CD4-positive, alpha-beta memory T cell (primary cell): ENCODE data around the gene KLC1. TPM values are rescaled to one million over a fixed set of nuclear protein-coding genes. Genes with fewer than 3 reads are reported as not detected.

ENCODE experiments used
- CTCF ChIA-PET: fragments of 350-600 bp; sonication (Branson Sonifier 250); formaldehyde crosslinking; loops from one replicate; lab custom pipeline; 2021; ENCODE audit warnings: inconsistent platforms; ENCODE audit not compliant: partially characterized antibody; lab: Charles Lee
- POLR2A ChIA-PET: fragments of 350-600 bp; sonication (Branson Sonifier 250); formaldehyde crosslinking; loops from one replicate; lab custom pipeline; 2021; ENCODE audit not compliant: partially characterized antibody; lab: Charles Lee
- DNase-seq, 5 donors: peaks; one replicate each; pipeline versions ENCODE4 v3.0.0 to v3.0.0-alpha.2; 2020 to 2022; ENCODE audit warnings: mixed read lengths in 1 of 5
- H3K27ac ChIP-seq: one replicate; pipeline ENCODE4 v1.7.0; 2013; ENCODE audit warnings: low read depth, low read length
- H3K27me3 ChIP-seq: 2 replicates; pipeline ENCODE4 v1.7.0; 2013; ENCODE audit warnings: mild to moderate bottlenecking, low read length, moderate library complexity; ENCODE audit not compliant: insufficient read depth
- H3K36me3 ChIP-seq: 2 replicates; pipeline ENCODE4 v1.7.0; 2013; ENCODE audit warnings: mild to moderate bottlenecking, low read length, moderate library complexity; ENCODE audit not compliant: insufficient read depth
- H3K4me1 ChIP-seq: 2 replicates; pipeline ENCODE4 v1.7.0; 2013; ENCODE audit warnings: mild to moderate bottlenecking, low read length, moderate library complexity; ENCODE audit not compliant: insufficient read depth
- H3K4me3 ChIP-seq, 2 donors: one replicate each; pipeline ENCODE4 v1.7.0; 2013; ENCODE audit warnings: low read length in 2 of 2, mild to moderate bottlenecking in 1 of 2
- H3K9me3 ChIP-seq, 2 donors: one replicate each; pipeline ENCODE4 v1.7.0; 2013; ENCODE audit warnings: low read length in 2 of 2, control low read depth in 1 of 2; ENCODE audit not compliant: control insufficient read depth in 1 of 2
- H3K27ac Mint-ChIP-seq, 7 donors: one replicate each; pipeline ENCODE4 v1.8.0; 2020 to 2021; ENCODE audit warnings: mixed read lengths in 7 of 7, mild to moderate bottlenecking in 6 of 7, inconsistent platforms in 3 of 7, moderate library complexity in 3 of 7
- H3K27me3 Mint-ChIP-seq, 2 donors: one replicate each; pipeline ENCODE4 v1.8.0; 2020 to 2021; ENCODE audit warnings: mixed read lengths in 2 of 2
- H3K36me3 Mint-ChIP-seq, 2 donors: one replicate each; pipeline ENCODE4 v1.8.0; 2020 to 2021; ENCODE audit warnings: mixed read lengths in 2 of 2, inconsistent platforms in 1 of 2, mild to moderate bottlenecking in 1 of 2
- H3K4me1 Mint-ChIP-seq, 4 donors: one replicate each; pipeline ENCODE4 v1.8.0; 2020 to 2021; ENCODE audit warnings: mixed read lengths in 4 of 4, mild to moderate bottlenecking in 1 of 4
- H3K4me3 Mint-ChIP-seq, 8 donors: one replicate each; pipeline ENCODE4 v1.8.0; 2020 to 2021; ENCODE audit warnings: mixed read lengths in 8 of 8, mild to moderate bottlenecking in 7 of 8, moderate library complexity in 6 of 8, inconsistent platforms in 3 of 8
- H3K9me3 Mint-ChIP-seq, 8 donors: one replicate each; pipeline ENCODE4 v1.8.0; 2020 to 2021; ENCODE audit warnings: mixed read lengths in 8 of 8, mild to moderate bottlenecking in 5 of 8, inconsistent platforms in 3 of 8, moderate library complexity in 1 of 8
- intact Hi-C: fragments of 100-400 bp; cut with micrococcal nuclease; formaldehyde crosslinking; loops from one replicate; pipeline ENCODE4 v1.15.1; 2023
- polyA plus RNA-seq, 2 donors: library from polyadenylated mRNA; unstranded; fragments of 300-500 nt; fragmentation: Illumina TruSeq; gene quantifications; one replicate each; pipeline ENCODE4 v1.2.3, GENCODE V29; 2021
- total RNA-seq, 2 experiments: library from RNA; stranded (reverse); gene quantifications; one replicate each; pipeline ENCODE4 v1.2.3, GENCODE V29; 2021

Gene KLC1
- total and polyA plus RNA-seq, 4 experiments from 2014 or later: 31.8 to 278 (median 165) TPM

DNA sequence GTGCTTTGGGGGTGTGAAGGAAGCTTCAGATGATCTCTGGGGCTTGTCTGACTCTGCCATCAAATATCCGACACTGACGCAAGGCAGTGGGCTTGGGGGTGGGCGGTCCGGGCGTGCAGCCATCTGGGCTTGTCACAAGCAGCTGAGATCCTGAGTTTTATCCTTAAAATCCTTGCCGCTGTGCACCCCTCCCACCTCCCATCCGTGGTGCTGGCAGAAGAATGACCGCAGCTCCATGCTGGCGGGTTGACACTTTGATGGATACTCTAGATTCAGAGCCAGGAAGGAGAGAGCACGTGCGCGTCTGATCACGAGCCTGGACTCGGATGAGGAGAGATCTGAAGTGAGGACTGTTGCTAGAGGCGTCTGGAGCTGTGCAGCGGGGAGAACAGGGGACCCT lies 89.6 kb downstream of the KLC1 start:
- Histone ChIP-seq H3K27ac (no peak overlapping the region), H3K9me3 (no peaks in the 10 kb centered on the region), H3K4me3 (no peak overlapping the region), H3K27me3 (no peaks in the 10 kb centered on the region), H3K36me3 (no peaks in the 10 kb centered on the region), H3K4me1 (peaks cover 20% of the 10 kb centered on the region)
- CTCF ChIA-PET: no interaction called here
- H3K4me3 Mint-ChIP-seq: peak overlapping the region in 2 of 8 donors; percentile 15 to 22
- H3K36me3 Mint-ChIP-seq: peaks cover 0 to 3% of the 10 kb centered on the region in 2 donors
- H3K4me1 Mint-ChIP-seq: peaks cover 16 to 60% (median 34%) of the 10 kb centered on the region in 4 donors
- intact Hi-C loops: loop anchor here (5.0 kb wide), 1 partner anchor 1304 kb away; the partner anchor contains the start of gene CDCA4
- POLR2A ChIA-PET: no interaction called here
- no peak for DNase-seq
- no peaks in the 10 kb centered on the region for H3K27me3 Mint-ChIP-seq
- peak overlapping the region in 1 of 7 donors; percentile 75 for H3K27ac Mint-ChIP-seq
- H3K9me3 Mint-ChIP-seq: no peaks in the 10 kb centered on the region

DNA sequence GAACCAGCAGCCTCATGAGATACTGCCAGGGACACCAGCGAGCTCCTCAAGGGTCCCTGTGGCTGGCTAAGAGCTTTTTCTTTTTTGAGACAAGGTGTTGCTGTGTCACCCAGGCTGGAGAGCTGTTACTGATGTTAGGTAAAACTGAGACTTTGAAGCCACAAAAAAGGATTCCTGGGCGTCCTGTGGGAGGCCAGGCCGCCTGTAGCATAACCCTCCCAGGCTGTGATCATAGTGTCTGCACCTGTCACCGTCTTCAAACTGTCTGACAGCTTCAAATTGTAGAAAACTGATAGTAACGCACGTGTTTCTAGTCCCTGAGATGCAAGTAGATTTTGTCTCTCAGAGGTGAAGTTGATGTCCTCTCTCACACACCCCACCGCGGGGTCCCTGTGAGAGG lies 90.7 kb downstream of the KLC1 start:
- intact Hi-C loops: loop anchor here (5.0 kb wide), 1 partner anchor 1303 kb away; the partner anchor contains the start of gene CDCA4
- Histone ChIP-seq H3K27me3 (no peaks in the 10 kb centered on the region), H3K4me3 (no peak overlapping the region), H3K27ac (no peak overlapping the region), H3K4me1 (peaks cover 9% of the 10 kb centered on the region), H3K9me3 (no peaks in the 10 kb centered on the region), H3K36me3 (no peaks in the 10 kb centered on the region)
- peak overlapping the region in 3 of 7 donors; percentile 23 to 64 (median 52) for H3K27ac Mint-ChIP-seq
- no peaks in the 10 kb centered on the region for H3K27me3 Mint-ChIP-seq
- peaks cover 16 to 52% (median 29%) of the 10 kb centered on the region in 4 donors for H3K4me1 Mint-ChIP-seq
- ChIA-PET CTCF (no interaction called here), POLR2A (no interaction called here)
- DNase-seq: no peak
- H3K36me3 Mint-ChIP-seq: peaks cover 0 to 3% of the 10 kb centered on the region in 2 donors
- H3K9me3 Mint-ChIP-seq: no peaks in the 10 kb centered on the region
- H3K4me3 Mint-ChIP-seq: peak overlapping the region in 4 of 8 donors; percentile 15 to 58 (median 37)

DNA sequence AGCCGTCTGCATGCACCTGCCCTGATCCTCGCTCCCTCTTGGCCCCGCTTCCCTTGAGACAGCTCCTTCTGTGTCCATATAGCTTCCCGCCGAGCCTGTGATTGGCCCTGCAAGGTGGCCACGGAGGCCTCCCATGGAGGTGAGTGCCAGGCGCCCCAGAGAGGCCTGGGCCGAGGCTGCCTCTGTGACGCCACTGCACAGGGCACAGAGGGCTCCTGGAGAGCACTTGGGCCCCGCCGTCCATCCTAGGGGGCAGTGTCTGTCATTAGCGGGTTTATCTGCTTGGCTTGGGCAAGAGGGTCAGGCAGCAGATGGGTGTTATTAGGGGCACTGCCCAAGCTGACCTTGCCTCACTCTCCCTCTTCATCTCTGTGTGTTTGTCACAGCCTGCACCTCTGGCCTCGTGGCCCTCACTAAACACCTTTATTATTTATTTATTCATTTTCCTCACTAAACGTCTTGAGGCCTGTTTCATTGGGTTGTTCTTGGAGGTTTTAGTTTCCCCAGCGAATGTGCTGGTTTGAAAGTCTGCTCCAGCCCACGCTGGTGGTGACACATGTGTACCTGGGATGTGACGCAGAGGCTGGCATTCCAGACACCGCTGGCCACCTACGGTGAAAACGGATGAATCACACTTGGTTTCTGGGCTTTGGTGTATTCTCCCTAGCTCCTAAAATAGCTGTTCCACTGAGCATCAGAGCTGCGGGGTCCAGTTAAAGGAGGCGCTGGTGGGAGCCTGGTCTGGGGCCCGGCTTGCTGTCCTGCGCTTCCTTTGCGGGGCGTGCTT lies 92.5 kb downstream of the KLC1 start:
- no peak overlapping the region for H3K4me3 Mint-ChIP-seq
- ChIA-PET POLR2A (no interaction called here), CTCF (no interaction called here)
- no peaks in the 10 kb centered on the region for H3K9me3 Mint-ChIP-seq
- no peaks in the 10 kb centered on the region for H3K9me3 ChIP-seq
- DNase-seq: no peak
- H3K4me1 ChIP-seq: peaks cover 7% of the 10 kb centered on the region
- no peaks in the 10 kb centered on the region for H3K27me3 Mint-ChIP-seq
- no peaks in the 10 kb centered on the region for H3K27me3 ChIP-seq
- peaks cover 13 to 47% (median 24%) of the 10 kb centered on the region in 4 donors for H3K4me1 Mint-ChIP-seq
- intact Hi-C loops: no loop called here
- H3K27ac Mint-ChIP-seq: no peak overlapping the region
- no peaks in the 10 kb centered on the region for H3K36me3 Mint-ChIP-seq
- no peak overlapping the region for H3K27ac ChIP-seq
- H3K36me3 ChIP-seq: no peaks in the 10 kb centered on the region
- H3K4me3 ChIP-seq: no peak overlapping the region

DNA sequence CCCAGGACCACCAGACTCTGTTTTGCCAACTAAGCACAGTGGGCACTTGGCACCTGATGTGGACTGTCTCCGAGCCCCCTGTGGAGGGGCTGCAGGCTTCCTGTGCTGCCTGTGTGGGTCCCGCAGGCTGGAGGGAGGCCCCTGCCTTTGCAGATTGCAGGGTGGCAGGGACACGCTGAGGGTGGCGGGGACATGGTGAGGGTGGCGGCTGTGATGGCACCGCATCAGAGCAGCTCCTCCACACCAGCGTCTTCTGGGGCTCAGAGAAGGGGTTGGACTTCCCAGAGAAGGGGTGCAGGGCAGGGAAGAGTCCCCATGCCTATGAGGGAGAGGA lies 94.7 kb downstream of the KLC1 start:
- intact Hi-C loops: no loop called here
- Histone ChIP-seq H3K4me1 (no peaks in the 10 kb centered on the region), H3K36me3 (peaks cover 3% of the 10 kb centered on the region), H3K27me3 (no peaks in the 10 kb centered on the region), H3K9me3 (no peaks in the 10 kb centered on the region), H3K4me3 (no peak overlapping the region), H3K27ac (no peak overlapping the region)
- Mint-ChIP-seq H3K27ac (no peak overlapping the region), H3K4me1 (peaks cover 5 to 25% (median 8%) of the 10 kb centered on the region in 4 donors), H3K9me3 (no peaks in the 10 kb centered on the region), H3K4me3 (no peak overlapping the region), H3K36me3 (peaks cover 3 to 4% of the 10 kb centered on the region in 2 donors), H3K27me3 (no peaks in the 10 kb centered on the region)
- no peak for DNase-seq
- POLR2A ChIA-PET: no interaction called here
- CTCF ChIA-PET: no interaction called here

DNA sequence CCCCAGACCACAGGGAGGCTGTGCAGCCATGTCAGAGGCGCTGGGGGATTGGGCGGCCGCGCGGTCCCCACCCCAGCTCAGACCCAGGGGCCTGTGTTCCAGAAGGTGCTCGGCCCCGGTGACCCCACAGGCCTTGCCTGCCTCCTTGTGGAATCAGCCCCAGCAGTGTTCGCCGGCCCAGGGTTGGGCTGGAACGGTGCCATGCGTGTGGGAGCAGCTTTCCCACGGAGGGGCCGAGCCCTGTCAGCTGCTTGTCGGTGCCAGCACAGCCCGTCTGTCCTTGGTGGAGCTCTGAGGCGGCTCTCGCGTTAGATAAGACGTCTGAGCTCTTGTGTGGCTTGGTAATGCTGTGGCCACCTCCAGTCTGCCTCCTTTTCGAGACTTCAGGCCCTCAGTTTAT lies 95.1 kb downstream of the KLC1 start:
- ChIA-PET POLR2A (no interaction called here), CTCF (no interaction called here)
- DNase-seq: no peak
- Mint-ChIP-seq H3K27ac (no peak overlapping the region), H3K36me3 (peaks cover 4 to 8% of the 10 kb centered on the region in 2 donors), H3K27me3 (no peaks in the 10 kb centered on the region), H3K9me3 (no peaks in the 10 kb centered on the region), H3K4me1 (peaks cover 4 to 23% (median 8%) of the 10 kb centered on the region in 4 donors), H3K4me3 (no peak overlapping the region)
- Histone ChIP-seq H3K9me3 (no peaks in the 10 kb centered on the region), H3K4me3 (no peak overlapping the region), H3K27me3 (no peaks in the 10 kb centered on the region), H3K36me3 (peaks cover 7% of the 10 kb centered on the region), H3K27ac (no peak overlapping the region), H3K4me1 (no peaks in the 10 kb centered on the region)
- intact Hi-C loops: no loop called here

DNA sequence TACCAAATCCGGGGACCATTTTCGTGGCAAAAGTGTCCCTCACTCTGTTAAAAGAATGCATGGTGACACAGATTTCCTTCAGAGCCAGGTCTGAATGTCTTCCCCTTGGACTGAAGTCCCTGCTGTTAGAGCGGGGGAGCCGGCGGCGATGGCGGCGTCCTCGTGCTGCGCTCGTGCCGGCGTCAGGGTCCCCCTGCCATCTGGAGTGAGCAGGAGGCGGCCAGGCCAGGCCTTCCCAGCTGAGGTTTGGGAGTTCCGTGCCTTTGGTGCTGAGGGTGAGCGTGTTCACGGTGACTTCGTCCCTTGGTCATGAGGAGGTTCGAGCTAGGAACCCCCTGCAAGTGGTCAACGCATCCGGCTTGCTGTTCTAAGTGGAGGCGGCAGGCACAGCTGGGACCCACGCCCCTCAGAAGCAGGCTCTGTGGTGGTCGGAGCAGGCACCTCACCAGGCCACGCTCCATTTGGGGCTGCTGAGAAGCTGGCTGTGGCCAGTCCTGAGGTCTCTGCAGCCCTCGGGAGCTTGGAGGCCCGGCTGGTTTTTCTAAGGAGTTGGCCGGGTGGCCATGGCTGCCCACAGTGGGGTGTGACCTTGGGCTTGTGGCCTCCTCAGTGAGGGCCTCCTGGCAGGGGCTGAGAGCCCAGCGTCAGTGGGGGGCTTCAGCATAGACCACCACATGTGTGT lies 96.1 kb downstream of the KLC1 start:
- Histone ChIP-seq H3K27ac (no peak overlapping the region), H3K27me3 (no peaks in the 10 kb centered on the region), H3K36me3 (peaks cover 13% of the 10 kb centered on the region), H3K4me3 (no peak overlapping the region), H3K4me1 (no peaks in the 10 kb centered on the region), H3K9me3 (no peaks in the 10 kb centered on the region)
- no peak for DNase-seq
- ChIA-PET POLR2A (no interaction called here), CTCF (no interaction called here)
- H3K27ac Mint-ChIP-seq: no peak overlapping the region
- H3K4me1 Mint-ChIP-seq: peaks cover under 1 to 12% (median 2%) of the 10 kb centered on the region in 4 donors
- H3K4me3 Mint-ChIP-seq: no peak overlapping the region
- intact Hi-C loops: no loop called here
- H3K27me3 Mint-ChIP-seq: no peaks in the 10 kb centered on the region
- H3K36me3 Mint-ChIP-seq: peaks cover 10 to 14% of the 10 kb centered on the region in 2 donors
- no peaks in the 10 kb centered on the region for H3K9me3 Mint-ChIP-seq

DNA sequence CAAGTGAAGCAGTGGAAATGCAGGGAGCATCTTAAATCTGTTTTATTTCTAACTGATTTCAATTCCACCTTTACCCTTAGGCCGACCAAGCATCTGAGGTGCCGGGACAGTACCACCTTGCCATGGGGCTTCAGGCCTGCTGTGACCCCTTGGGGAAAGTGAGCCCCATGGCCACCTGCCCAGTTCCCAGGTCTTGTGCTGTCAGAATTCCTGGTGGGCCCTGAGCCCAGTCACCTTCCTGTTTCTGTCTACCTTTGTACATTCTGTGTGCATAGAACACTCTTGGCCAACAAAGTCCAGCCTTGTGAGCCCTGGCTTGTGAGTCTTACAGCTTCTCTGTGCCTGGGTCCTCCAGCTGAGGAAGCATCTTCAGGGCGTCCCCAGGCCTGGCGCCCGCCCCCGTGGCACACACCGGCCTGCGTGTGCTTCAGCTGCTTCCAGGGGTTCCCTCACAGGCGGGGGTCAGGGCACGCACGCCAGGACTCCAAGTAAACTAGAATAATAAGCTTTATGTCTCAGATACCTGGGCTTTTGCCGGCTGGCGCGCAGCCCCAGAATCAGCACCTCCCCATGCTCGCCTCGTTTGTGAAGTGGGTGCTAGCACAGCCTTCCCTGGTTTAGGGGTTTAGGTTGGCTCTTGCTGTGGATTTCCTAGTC lies 96.9 kb downstream of the KLC1 start:
- peaks cover 10 to 16% of the 10 kb centered on the region in 2 donors for H3K36me3 Mint-ChIP-seq
- H3K4me1 Mint-ChIP-seq: peaks cover 0 to 9% (median 0%) of the 10 kb centered on the region in 4 donors
- Histone ChIP-seq H3K36me3 (peaks cover 13% of the 10 kb centered on the region), H3K4me3 (no peak overlapping the region), H3K9me3 (no peaks in the 10 kb centered on the region), H3K27me3 (no peaks in the 10 kb centered on the region), H3K27ac (no peak overlapping the region), H3K4me1 (no peaks in the 10 kb centered on the region)
- POLR2A ChIA-PET: no interaction called here
- no peak for DNase-seq
- no peak overlapping the region for H3K27ac Mint-ChIP-seq
- H3K27me3 Mint-ChIP-seq: no peaks in the 10 kb centered on the region
- H3K9me3 Mint-ChIP-seq: no peaks in the 10 kb centered on the region
- H3K4me3 Mint-ChIP-seq: no peak overlapping the region
- intact Hi-C loops: no loop called here
- CTCF ChIA-PET: no interaction called here
